Loucy (cell line): ENCODE data around the gene DR1.

Experiments
- CTCF ChIP-seq: fragments of 200-600 bp; sonication (generic); conservative IDR thresholded peaks from 2 replicates; pipeline ENCODE4 v1.5.1; 2014; ENCODE audit warnings: mild to moderate bottlenecking, antibody characterized with exemption, low read length
- EZH2phosphoT487 ChIP-seq: fragments of 200-600 bp; IDR thresholded peaks from 2 replicates; pipeline ENCODE4 v1.6.1; 2018; ENCODE audit warnings: antibody characterized with exemption, mild to moderate bottlenecking, moderate library complexity, borderline replicate concordance

- no peak for TF ChIP-seq CTCF
- no peak for TF ChIP-seq EZH2phosphoT487
Measured at GRCh38 chr1:93358293-93358692, 12.6 kb downstream of the DR1 start.
